Measurements from ENCODE around the gene ICE2. TPM values are rescaled to one million over a fixed set of nuclear protein-coding genes. Genes with fewer than 3 reads are reported as not detected.

ICE2 gene
- polyA plus RNA-seq, 3 donors = 10.0 to 27.0 (median 24.8) TPM

DNA sequence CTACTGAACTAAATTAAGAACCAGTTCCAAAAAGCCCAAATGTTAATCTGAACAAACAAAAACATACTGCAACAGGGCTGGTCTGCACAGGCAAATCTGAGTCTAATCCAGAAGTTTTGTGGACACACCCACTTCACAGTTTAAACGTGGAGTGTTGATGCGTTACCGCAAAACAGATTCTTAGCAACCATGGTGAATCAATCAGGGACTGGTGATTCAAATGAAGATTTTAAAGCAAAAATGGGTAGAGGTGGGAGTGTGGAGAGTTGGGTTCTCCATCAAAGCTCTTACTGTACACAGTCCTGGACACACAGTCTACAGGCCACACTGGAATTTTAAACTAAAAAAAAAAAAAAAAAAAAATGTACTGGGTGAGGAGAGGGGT is 86.3 kb downstream of the ICE2 start:
- peaks cover 0 to 1% (median 0%) of the 10 kb centered on the region in 3 donors for H3K27me3 Mint-ChIP-seq (ENCODE audit: low read depth in 3 of 3)
- intact Hi-C loops (cut with micrococcal nuclease) = loop anchor here in 1 of 2 donors (10.0 kb wide), 1 partner anchor 52 kb away; no protein-coding TSS in a partner anchor
- peak overlapping the region; percentile 54 to 99 for H3K27ac ChIP-seq (ENCODE audit: low read depth in 1 of 2, low read length in 2 of 2)
- peak overlapping the region in 1 of 2 donors; percentile 99 for H3K4me3 Mint-ChIP-seq
- no peaks in the 10 kb centered on the region for H3K9me3 Mint-ChIP-seq
- peak overlapping the region; percentile 97 for H3K4me2 ChIP-seq (replicated peaks; ENCODE audit: extremely low read depth, low read length, poor library complexity, severe bottlenecking)
- peaks cover 34 to 70% of the 10 kb centered on the region in 2 donors for H3K36me3 Mint-ChIP-seq
- peaks cover 99% of the 10 kb centered on the region for H4K20me1 ChIP-seq (ENCODE audit: insufficient read depth, low read length)
- peak overlapping the region in 1 of 3 experiments; percentile 93 for H3K4me3 ChIP-seq (replicated peaks in 1 of 3; ENCODE audit: low read depth in 2 of 3, low read length in 3 of 3)
- WGBS (ENCODE audit: insufficient coverage) = no CpG with 5 or more reads among the region's 3 CpGs
- peak overlapping the region; percentile 45 for H3K9ac ChIP-seq (ENCODE audit: insufficient read depth, low read length, poor library complexity, severe bottlenecking)
- peaks cover 100% of the 10 kb centered on the region for H3K79me2 ChIP-seq (ENCODE audit: insufficient read depth, low read length)
- H3K27me3 ChIP-seq (ENCODE audit: control insufficient read depth in 2 of 2, insufficient read depth in 2 of 2, low read length in 2 of 2) = no peaks in the 10 kb centered on the region
- peak; percentile 53 to 72 (median 54) for DNase-seq
- no peak overlapping the region for H2AFZ ChIP-seq (ENCODE audit: insufficient read depth, low read depth, low read length, poor library complexity, severe bottlenecking)
- peaks cover 82% of the 10 kb centered on the region for H3K4me1 Mint-ChIP-seq
- H3K27ac Mint-ChIP-seq = peak overlapping the region; percentile 91 to 100 (median 99)
- no peaks in the 10 kb centered on the region for H3K9me3 ChIP-seq (replicated peaks in 1 of 2; ENCODE audit: control insufficient read depth in 1 of 2, insufficient read depth in 1 of 2, low read length in 2 of 2)
- peaks cover 4 to 42% of the 10 kb centered on the region in 2 donors for H3K36me3 ChIP-seq (replicated peaks in 1 of 2; ENCODE audit: control insufficient read depth in 1 of 2, insufficient read depth in 2 of 2, low read length in 2 of 2)
- TF ChIP-seq CTCF (IDR thresholded peaks at IDR 0.05) = no peak
- H3K4me1 ChIP-seq (ENCODE audit: control insufficient read depth in 1 of 2, insufficient read depth in 2 of 2, low read length in 2 of 2) = peaks cover 65 to 79% of the 10 kb centered on the region in 2 donors

DNA sequence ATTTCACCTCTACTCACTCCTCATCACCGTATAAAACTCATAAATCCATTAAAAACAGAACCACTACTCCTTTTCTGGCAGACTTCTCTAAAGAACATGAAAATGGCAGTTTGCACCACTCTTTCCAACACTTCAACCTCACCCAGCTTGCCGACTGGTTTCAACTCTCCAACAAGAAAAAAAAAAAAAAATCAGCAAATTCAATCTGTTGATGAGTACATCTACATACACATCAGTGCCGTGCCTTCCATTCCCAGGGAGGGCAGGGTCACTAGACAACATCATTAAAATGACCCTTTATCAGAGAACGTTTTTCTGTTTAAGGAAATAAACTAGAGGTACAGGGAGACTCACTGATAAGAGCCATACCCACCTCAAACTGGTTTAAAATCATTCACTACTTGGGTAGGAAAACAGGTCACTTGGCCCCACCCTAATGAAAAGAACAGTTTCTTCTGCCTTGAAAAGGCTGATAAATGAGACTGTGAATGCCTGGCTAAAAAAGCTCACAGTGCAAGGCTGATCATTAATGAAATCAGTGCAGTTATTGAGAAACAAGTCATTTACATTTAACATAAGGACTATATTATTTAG is 87.1 kb downstream of the ICE2 start:
- DNase-seq = no peak
- Mint-ChIP-seq H3K4me3 (peak overlapping the region in 1 of 2 donors; percentile 16), H3K9me3 (no peaks in the 10 kb centered on the region), H3K27ac (peak overlapping the region; percentile 36 to 99 (median 84)), H3K36me3 (peaks cover 36 to 74% of the 10 kb centered on the region in 2 donors), H3K27me3 (ENCODE audit: low read depth in 3 of 3) (peaks cover 0 to 1% (median 0%) of the 10 kb centered on the region in 3 donors), H3K4me1 (peaks cover 87% of the 10 kb centered on the region)
- WGBS (ENCODE audit: insufficient coverage) = 50% methylated on average over 2 of the region's 4 CpGs
- Histone ChIP-seq H3K9ac (ENCODE audit: insufficient read depth, low read length, poor library complexity, severe bottlenecking) (no peak overlapping the region), H3K4me2 (replicated peaks; ENCODE audit: extremely low read depth, low read length, poor library complexity, severe bottlenecking) (peak overlapping the region; percentile 43), H3K27ac (ENCODE audit: low read depth in 1 of 2, low read length in 2 of 2) (peak overlapping the region in 1 of 2 donors; percentile 99), H3K79me2 (ENCODE audit: insufficient read depth, low read length) (peaks cover 100% of the 10 kb centered on the region), H3K4me1 (ENCODE audit: control insufficient read depth in 1 of 2, insufficient read depth in 2 of 2, low read length in 2 of 2) (peaks cover 65 to 77% of the 10 kb centered on the region in 2 donors), H3K36me3 (replicated peaks in 1 of 2; ENCODE audit: control insufficient read depth in 1 of 2, insufficient read depth in 2 of 2, low read length in 2 of 2) (peaks cover 4 to 49% of the 10 kb centered on the region in 2 donors), H2AFZ (ENCODE audit: insufficient read depth, low read depth, low read length, poor library complexity, severe bottlenecking) (no peak overlapping the region), H3K9me3 (replicated peaks in 1 of 2; ENCODE audit: control insufficient read depth in 1 of 2, insufficient read depth in 1 of 2, low read length in 2 of 2) (no peaks in the 10 kb centered on the region), H3K4me3 (replicated peaks in 1 of 3; ENCODE audit: low read depth in 2 of 3, low read length in 3 of 3) (peak overlapping the region in 1 of 3 experiments; percentile 18), H4K20me1 (ENCODE audit: insufficient read depth, low read length) (peaks cover 100% of the 10 kb centered on the region), H3K27me3 (ENCODE audit: control insufficient read depth in 2 of 2, insufficient read depth in 2 of 2, low read length in 2 of 2) (no peaks in the 10 kb centered on the region)
- TF ChIP-seq CTCF (IDR thresholded peaks at IDR 0.05) = no peak
- intact Hi-C loops (cut with micrococcal nuclease) = loop anchor here in 1 of 2 donors (10.0 kb wide), 1 partner anchor 53 kb away; no protein-coding TSS in a partner anchor
